KMS-11 (cell line): ENCODE measurements around the gene MFSD12.
A peak's percentile ranks its signal among the peaks of the same experiment; 100 is the strongest.

Experiments used
- H2AFZ ChIP-seq: fragments of 200-600 bp; sonication (generic); 2 replicates; pipeline ENCODE4 v1.6.1; 2016; ENCODE audit warnings: antibody characterized with exemption, mixed run types, low read depth
- H3K27ac ChIP-seq: fragments of 200-600 bp; sonication (generic); 2 replicates; pipeline ENCODE4 v1.6.1; 2016; ENCODE audit warnings: mild to moderate bottlenecking, mixed run types
- H3K27me3 ChIP-seq: fragments of 200-600 bp; sonication (generic); 2 replicates; pipeline ENCODE4 v1.6.1; 2017; ENCODE audit warnings: mild to moderate bottlenecking, low read depth, mixed run types, moderate library complexity; ENCODE audit not compliant: insufficient read depth
- H3K36me3 ChIP-seq: fragments of 200-600 bp; sonication (generic); 2 replicates; pipeline ENCODE4 v1.6.1; 2017; ENCODE audit warnings: mild to moderate bottlenecking, mixed run types; ENCODE audit not compliant: insufficient read depth
- H3K4me1 ChIP-seq: fragments of 200-600 bp; sonication (generic); 2 replicates; pipeline ENCODE4 v1.6.1; 2016; ENCODE audit warnings: mild to moderate bottlenecking, low read depth, mixed run types; ENCODE audit not compliant: poor library complexity, severe bottlenecking
- H3K4me2 ChIP-seq: fragments of 200-600 bp; sonication (generic); 2 replicates; pipeline ENCODE4 v1.7.0; 2016; ENCODE audit warnings: mild to moderate bottlenecking, mixed run types
- H3K4me3 ChIP-seq: fragments of 200-600 bp; sonication (generic); IDR thresholded peaks from 2 replicates; pipeline ENCODE4 v1.6.1; 2017; ENCODE audit warnings: low read depth, low read length, mixed read lengths; ENCODE audit not compliant: insufficient read depth
- H3K79me2 ChIP-seq: fragments of 200-600 bp; sonication (generic); 2 replicates; pipeline ENCODE4 v1.6.1; 2016; ENCODE audit warnings: low read depth, mixed run types; ENCODE audit not compliant: insufficient read depth
- H3K9ac ChIP-seq: fragments of 200-600 bp; sonication (generic); 2 replicates; pipeline ENCODE4 v1.6.1; 2016; ENCODE audit warnings: mild to moderate bottlenecking, mixed run types
- H4K20me1 ChIP-seq: fragments of 200-600 bp; sonication (generic); 2 replicates; pipeline ENCODE4 v1.6.1; 2016; ENCODE audit warnings: mild to moderate bottlenecking, mixed run types; ENCODE audit not compliant: insufficient read depth
- TF ChIP-seq, protein P1 (sequence below): fragments of 200-600 bp; sonication (generic); conservative IDR thresholded peaks from 2 replicates; pipeline ENCODE4 v1.6.1; 2017; ENCODE audit warnings: low read depth, mild to moderate bottlenecking, antibody characterized with exemption, low read length, moderate library complexity, mixed read lengths

Gene MFSD12

DNA sequence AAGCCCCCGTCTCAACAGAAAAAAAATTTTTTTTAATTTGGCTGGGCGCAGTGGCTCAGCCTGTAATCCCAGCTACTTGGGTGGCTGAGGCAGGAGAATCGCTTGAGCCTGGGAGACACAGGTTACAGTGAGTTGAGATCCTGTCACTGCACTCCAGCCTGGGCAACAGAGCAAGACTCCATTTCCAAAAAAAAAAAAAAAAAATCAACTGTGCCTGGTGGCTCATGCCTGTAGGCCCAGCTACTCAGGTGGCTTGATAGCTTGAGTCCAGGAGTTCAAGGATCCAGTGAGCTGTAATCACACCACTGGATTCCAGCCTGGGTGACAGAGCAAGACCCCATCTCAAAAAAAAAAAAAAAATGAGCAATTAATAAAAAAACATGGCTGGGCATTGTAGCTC lies 55.6 kb downstream of the MFSD12 start:
- no peak overlapping the region for H3K27ac ChIP-seq
- H3K9ac ChIP-seq: no peak overlapping the region
- H3K4me1 ChIP-seq: peaks cover 32% of the 10 kb centered on the region
- no peak overlapping the region for H3K4me3 ChIP-seq
- peaks cover 34% of the 10 kb centered on the region for H3K79me2 ChIP-seq
- no peaks in the 10 kb centered on the region for H3K27me3 ChIP-seq
- H3K4me2 ChIP-seq: no peak overlapping the region
- no peaks in the 10 kb centered on the region for H3K36me3 ChIP-seq
- no peaks in the 10 kb centered on the region for H4K20me1 ChIP-seq
- H2AFZ ChIP-seq: no peak overlapping the region
- TF ChIP-seq, protein P1, sequence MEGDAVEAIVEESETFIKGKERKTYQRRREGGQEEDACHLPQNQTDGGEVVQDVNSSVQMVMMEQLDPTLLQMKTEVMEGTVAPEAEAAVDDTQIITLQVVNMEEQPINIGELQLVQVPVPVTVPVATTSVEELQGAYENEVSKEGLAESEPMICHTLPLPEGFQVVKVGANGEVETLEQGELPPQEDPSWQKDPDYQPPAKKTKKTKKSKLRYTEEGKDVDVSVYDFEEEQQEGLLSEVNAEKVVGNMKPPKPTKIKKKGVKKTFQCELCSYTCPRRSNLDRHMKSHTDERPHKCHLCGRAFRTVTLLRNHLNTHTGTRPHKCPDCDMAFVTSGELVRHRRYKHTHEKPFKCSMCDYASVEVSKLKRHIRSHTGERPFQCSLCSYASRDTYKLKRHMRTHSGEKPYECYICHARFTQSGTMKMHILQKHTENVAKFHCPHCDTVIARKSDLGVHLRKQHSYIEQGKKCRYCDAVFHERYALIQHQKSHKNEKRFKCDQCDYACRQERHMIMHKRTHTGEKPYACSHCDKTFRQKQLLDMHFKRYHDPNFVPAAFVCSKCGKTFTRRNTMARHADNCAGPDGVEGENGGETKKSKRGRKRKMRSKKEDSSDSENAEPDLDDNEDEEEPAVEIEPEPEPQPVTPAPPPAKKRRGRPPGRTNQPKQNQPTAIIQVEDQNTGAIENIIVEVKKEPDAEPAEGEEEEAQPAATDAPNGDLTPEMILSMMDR: no peak

DNA sequence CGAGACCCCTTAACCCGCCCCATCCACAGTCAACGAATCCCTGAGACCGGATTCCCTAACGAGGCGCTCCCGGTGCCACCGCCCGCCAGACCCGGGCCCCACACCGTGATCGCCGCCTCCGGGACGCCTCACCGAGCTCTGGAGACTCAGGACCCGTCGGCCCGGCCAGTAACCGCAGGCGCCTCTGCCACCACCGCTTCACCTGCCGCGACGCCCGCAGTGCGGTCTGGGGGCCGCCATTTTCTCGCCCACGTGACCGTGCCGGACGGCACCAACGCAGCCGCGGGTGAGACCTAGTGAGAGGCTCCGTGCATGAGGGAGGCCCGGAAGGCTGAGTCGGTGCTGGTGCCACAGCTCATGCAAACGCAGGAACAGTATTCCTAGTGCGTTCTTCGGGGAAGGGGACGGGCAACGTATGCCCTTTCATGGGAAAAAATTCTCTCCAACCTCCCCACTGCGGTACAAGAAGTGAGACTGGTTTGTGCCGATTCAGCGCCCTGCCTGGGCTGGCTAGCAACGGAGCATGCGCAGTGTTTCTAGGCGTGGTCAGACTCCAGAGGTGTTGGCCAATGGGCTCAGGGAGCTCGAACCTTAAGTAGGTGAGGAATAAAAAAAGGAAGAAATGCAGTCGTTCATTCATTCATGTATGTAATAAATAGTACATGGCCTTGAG lies 56.8 kb downstream of the MFSD12 start, which contains the start of gene DOHH:
Gene DOHH (minus strand): TSS at position 246 of the 673 bp plus-strand sequence. CDS start 3,860 bp downstream, outside the sequence.
- TF ChIP-seq, protein P1: no peak
- peaks cover 36% of the 10 kb centered on the region for H3K79me2 ChIP-seq
- no peaks in the 10 kb centered on the region for H3K36me3 ChIP-seq
- no peak within 1 kb of the TSS for H3K4me3 ChIP-seq
- H3K9ac ChIP-seq: peak within 1 kb of the TSS; percentile 88
- peak within 1 kb of the TSS; percentile 84 for H3K27ac ChIP-seq
- H2AFZ ChIP-seq: peak within 1 kb of the TSS; percentile 59
- H3K4me2 ChIP-seq: peak within 1 kb of the TSS; percentile 97
- no peaks in the 10 kb centered on the region for H4K20me1 ChIP-seq
- no peaks in the 10 kb centered on the region for H3K27me3 ChIP-seq
- H3K4me1 ChIP-seq: peaks cover 31% of the 10 kb centered on the region

DNA sequence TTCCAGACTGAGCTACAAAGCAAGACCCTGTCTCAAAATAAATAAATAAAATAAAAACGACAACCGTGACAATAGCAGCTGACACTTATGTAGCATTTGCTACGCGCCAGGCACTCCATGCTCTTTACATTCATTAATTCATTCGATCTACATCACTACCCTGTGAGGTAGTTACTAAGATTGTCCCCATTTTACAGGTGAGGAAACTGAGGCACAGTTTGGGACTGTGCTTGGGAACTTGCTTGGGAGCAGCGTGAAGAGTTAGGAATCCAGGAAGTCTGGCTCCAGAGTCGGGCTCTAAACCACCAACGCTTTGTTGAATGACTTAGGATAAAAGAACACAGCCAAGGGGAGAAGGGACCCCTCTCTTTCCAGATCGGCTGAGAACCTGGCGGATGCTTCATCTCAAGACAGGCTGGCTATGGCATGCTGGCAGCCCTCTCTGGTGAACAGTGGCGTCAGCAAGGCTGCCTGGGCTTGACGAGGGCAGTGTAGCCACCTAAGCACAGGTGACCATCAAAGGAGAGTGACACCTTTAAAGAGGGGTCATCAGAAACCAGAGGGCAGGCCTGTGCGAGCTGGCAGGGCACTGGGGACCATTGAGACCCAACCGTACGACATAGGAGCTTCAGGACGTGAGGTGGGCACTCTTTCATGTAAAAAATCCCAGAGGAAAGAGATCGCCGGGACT lies 57.5 kb downstream of the MFSD12 start:
- Histone ChIP-seq H3K4me3 (no peak overlapping the region), H4K20me1 (no peaks in the 10 kb centered on the region), H3K27ac (peak overlapping the region; percentile 84), H2AFZ (peak overlapping the region; percentile 59), H3K27me3 (no peaks in the 10 kb centered on the region), H3K9ac (peak overlapping the region; percentile 88), H3K79me2 (peaks cover 36% of the 10 kb centered on the region), H3K4me2 (peak overlapping the region; percentile 97), H3K36me3 (no peaks in the 10 kb centered on the region), H3K4me1 (peaks cover 24% of the 10 kb centered on the region)
- TF ChIP-seq, protein P1: no peak

DNA sequence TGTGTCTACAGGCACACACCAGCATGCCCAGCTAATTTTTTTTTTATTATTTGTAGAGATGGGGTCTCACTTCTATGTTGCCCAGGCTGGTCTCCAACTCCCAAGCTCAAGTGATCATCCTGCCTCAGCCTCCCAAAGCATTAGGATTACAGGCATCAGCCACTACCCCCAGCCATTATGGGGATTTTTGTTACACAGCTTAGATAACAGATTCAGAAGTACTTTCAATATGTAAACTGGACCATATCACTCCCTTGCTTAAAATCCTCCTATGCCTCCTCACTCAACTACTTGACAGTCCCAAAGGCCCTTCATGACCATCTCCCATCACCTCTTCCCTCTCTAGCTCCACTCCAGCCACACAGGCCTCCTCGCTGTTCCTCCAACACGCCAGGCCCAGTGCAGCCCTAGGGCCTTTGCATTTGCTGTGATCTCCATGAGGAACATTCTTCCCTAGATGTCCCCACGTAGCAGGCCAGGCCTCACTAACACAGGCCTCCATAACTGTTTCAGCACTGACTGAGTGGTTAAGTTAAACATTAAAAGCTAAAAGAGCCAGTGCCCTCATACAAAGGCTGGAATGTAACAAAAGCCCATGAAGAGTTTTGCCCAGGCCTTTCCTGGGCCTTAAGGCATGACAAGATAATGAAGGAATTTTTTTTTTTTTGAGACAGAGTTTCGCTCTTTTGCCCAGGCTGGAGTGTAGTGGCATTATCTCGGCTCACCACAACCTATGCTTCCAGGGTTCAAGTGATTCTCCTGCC lies 59.4 kb downstream of the MFSD12 start:
- H3K4me3 ChIP-seq: no peak overlapping the region
- H4K20me1 ChIP-seq: no peaks in the 10 kb centered on the region
- H3K27me3 ChIP-seq: no peaks in the 10 kb centered on the region
- TF ChIP-seq, protein P1: no peak
- H3K9ac ChIP-seq: no peak overlapping the region
- peaks cover 36% of the 10 kb centered on the region for H3K79me2 ChIP-seq
- no peaks in the 10 kb centered on the region for H3K36me3 ChIP-seq
- H3K27ac ChIP-seq: no peak overlapping the region
- peaks cover 18% of the 10 kb centered on the region for H3K4me1 ChIP-seq
- no peak overlapping the region for H2AFZ ChIP-seq
- no peak overlapping the region for H3K4me2 ChIP-seq
